ENCODE data around the gene ELFN2.

The ELFN2 gene

GRCh38 chr22:37386441-37386840 lies 40.8 kb downstream of the ELFN2 start:
- Histone ChIP-seq H3K4me3 (ENCODE audit: low read depth, low read length) (no peak overlapping the region), H3K4me2 (ENCODE audit: low read length) (no peak overlapping the region), H3K4me1 (no peaks in the 10 kb centered on the region), H3K36me3 (ENCODE audit: control insufficient read depth, insufficient read depth, low read length) (no peaks in the 10 kb centered on the region), H3K9ac (no peak overlapping the region), H3K9me3 (ENCODE audit: control insufficient read depth, low read length) (no peaks in the 10 kb centered on the region), H2AFZ (no peak overlapping the region), H3K79me2 (no peaks in the 10 kb centered on the region), H3K27me3 (ENCODE audit: control insufficient read depth, insufficient read depth, low read length) (no peaks in the 10 kb centered on the region), H3K27ac (no peak overlapping the region)
- TF ChIP-seq CTCF (IDR thresholded peaks at IDR 0.05) = no peak

- Histone ChIP-seq H3K27me3 (ENCODE audit: control insufficient read depth, insufficient read depth, low read length) (no peaks in the 10 kb centered on the region), H3K4me2 (ENCODE audit: low read length) (no peak overlapping the region), H3K9ac (no peak overlapping the region), H3K4me1 (no peaks in the 10 kb centered on the region), H2AFZ (no peak overlapping the region), H3K79me2 (no peaks in the 10 kb centered on the region), H3K27ac (no peak overlapping the region), H3K9me3 (ENCODE audit: control insufficient read depth, low read length) (no peaks in the 10 kb centered on the region), H3K36me3 (ENCODE audit: control insufficient read depth, insufficient read depth, low read length) (no peaks in the 10 kb centered on the region), H3K4me3 (ENCODE audit: low read depth, low read length) (no peak overlapping the region)
- TF ChIP-seq CTCF (IDR thresholded peaks at IDR 0.05) = no peak
These were observed 42.6 kb downstream of the ELFN2 start for GRCh38 chr22:37384691-37385090.

- Histone ChIP-seq H3K27ac (no peak overlapping the region), H3K27me3 (ENCODE audit: control insufficient read depth, insufficient read depth, low read length) (no peaks in the 10 kb centered on the region), H3K9ac (no peak overlapping the region)
These were observed 43.9 kb downstream of the ELFN2 start for GRCh38 chr22:37383341-37383740.

GRCh38 chr22:37381489-37381888 lies 45.8 kb downstream of the ELFN2 start:
- Histone ChIP-seq H3K4me3 (ENCODE audit: low read depth, low read length) (no peak overlapping the region), H3K36me3 (ENCODE audit: control insufficient read depth, insufficient read depth, low read length) (no peaks in the 10 kb centered on the region), H3K4me1 (no peaks in the 10 kb centered on the region), H3K27ac (no peak overlapping the region), H2AFZ (no peak overlapping the region), H3K9ac (no peak overlapping the region), H3K4me2 (ENCODE audit: low read length) (no peak overlapping the region), H3K9me3 (ENCODE audit: control insufficient read depth, low read length) (no peaks in the 10 kb centered on the region), H3K79me2 (no peaks in the 10 kb centered on the region), H3K27me3 (ENCODE audit: control insufficient read depth, insufficient read depth, low read length) (no peaks in the 10 kb centered on the region)
- no peak for TF ChIP-seq CTCF (IDR thresholded peaks at IDR 0.05)

More at GRCh38 chr22:37383341-37383740, 43.9 kb downstream of the ELFN2 start:
- Histone ChIP-seq H3K4me3 (ENCODE audit: low read depth, low read length) (no peak overlapping the region), H2AFZ (no peak overlapping the region), H3K4me2 (ENCODE audit: low read length) (no peak overlapping the region), H3K36me3 (ENCODE audit: control insufficient read depth, insufficient read depth, low read length) (no peaks in the 10 kb centered on the region), H3K4me1 (no peaks in the 10 kb centered on the region), H3K79me2 (no peaks in the 10 kb centered on the region), H3K9me3 (ENCODE audit: control insufficient read depth, low read length) (no peaks in the 10 kb centered on the region)
- TF ChIP-seq CTCF (IDR thresholded peaks at IDR 0.05) = no peak

DNA sequence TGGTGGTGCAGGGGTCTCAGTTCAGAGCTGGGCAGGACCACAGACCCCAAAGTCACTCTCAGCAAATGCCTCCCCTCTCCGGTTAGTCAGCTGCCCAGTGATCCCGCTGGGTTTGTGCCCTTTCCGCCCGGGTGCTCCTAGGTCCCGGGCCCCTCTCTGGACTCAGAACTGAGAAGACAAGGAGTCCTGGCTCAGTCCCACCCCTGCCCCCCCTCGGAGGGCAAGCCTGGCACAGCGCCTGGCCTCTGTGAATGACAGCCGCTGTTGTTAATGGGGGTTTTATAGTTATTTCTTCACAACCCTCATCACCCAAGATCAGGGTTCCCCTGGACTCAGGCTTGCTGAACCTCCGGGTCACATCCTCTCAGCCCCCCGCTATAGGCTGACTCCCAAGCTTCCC lies 47.6 kb downstream of the ELFN2 start:
- Histone ChIP-seq H3K27ac (no peak overlapping the region), H3K4me3 (ENCODE audit: low read depth, low read length) (no peak overlapping the region), H3K36me3 (ENCODE audit: control insufficient read depth, insufficient read depth, low read length) (no peaks in the 10 kb centered on the region), H3K4me1 (no peaks in the 10 kb centered on the region), H3K9me3 (ENCODE audit: control insufficient read depth, low read length) (no peaks in the 10 kb centered on the region), H2AFZ (no peak overlapping the region), H3K79me2 (no peaks in the 10 kb centered on the region), H3K27me3 (ENCODE audit: control insufficient read depth, insufficient read depth, low read length) (no peaks in the 10 kb centered on the region), H3K4me2 (ENCODE audit: low read length) (no peak overlapping the region), H3K9ac (no peak overlapping the region)
- TF ChIP-seq CTCF (IDR thresholded peaks at IDR 0.05) = no peak

Measured in parathyroid adenoma (tissue), 2 donors.